HL-60 (cell line): ENCODE measurements around the gene GLRA1.

Source experiments
- GABPA ChIP-seq: IDR thresholded peaks from 2 replicates; pipeline ENCODE4 v1.6.1; 2012; ENCODE audit warnings: low read depth
- POLR2AphosphoS5 ChIP-seq: IDR thresholded peaks from 2 replicates; pipeline ENCODE4 v1.6.1; 2012; ENCODE audit warnings: low read depth
- SPI1 ChIP-seq: IDR thresholded peaks from 2 replicates; pipeline ENCODE4 v1.6.1; 2012; ENCODE audit warnings: low read depth, mild to moderate bottlenecking, borderline replicate concordance
- TF ChIP-seq, protein P1 (sequence below): IDR thresholded peaks from one replicate; pipeline ENCODE4 v1.5.1; 2011; ENCODE audit warnings: low read length, control low read depth, inconsistent platforms; ENCODE audit not compliant: insufficient read depth
- TF ChIP-seq, protein P2 (sequence below): IDR thresholded peaks from 2 replicates; pipeline ENCODE4 v1.6.1; 2012; ENCODE audit warnings: low read depth; ENCODE audit not compliant: insufficient replicate concordance

DNA sequence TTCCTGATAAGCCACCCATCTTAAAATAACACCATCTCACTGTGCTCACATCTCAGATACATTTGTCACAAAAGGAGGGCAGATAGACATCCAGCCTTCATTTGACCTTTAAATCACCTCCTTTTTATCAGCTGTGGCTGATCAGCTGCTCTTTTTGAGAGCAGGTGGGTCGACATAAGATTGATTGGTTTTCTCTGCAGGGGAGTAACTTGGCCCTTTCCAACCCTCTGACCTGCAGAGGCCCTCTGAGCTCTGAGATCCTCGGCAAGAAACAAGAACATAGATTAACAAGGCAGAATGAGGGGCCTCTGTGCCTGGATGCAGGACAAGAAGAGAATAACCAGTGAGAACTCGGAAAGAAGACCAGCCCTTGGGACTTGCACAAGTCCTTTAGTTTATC, 33.5 kb upstream of the GLRA1 start:
- TF ChIP-seq, protein P1, sequence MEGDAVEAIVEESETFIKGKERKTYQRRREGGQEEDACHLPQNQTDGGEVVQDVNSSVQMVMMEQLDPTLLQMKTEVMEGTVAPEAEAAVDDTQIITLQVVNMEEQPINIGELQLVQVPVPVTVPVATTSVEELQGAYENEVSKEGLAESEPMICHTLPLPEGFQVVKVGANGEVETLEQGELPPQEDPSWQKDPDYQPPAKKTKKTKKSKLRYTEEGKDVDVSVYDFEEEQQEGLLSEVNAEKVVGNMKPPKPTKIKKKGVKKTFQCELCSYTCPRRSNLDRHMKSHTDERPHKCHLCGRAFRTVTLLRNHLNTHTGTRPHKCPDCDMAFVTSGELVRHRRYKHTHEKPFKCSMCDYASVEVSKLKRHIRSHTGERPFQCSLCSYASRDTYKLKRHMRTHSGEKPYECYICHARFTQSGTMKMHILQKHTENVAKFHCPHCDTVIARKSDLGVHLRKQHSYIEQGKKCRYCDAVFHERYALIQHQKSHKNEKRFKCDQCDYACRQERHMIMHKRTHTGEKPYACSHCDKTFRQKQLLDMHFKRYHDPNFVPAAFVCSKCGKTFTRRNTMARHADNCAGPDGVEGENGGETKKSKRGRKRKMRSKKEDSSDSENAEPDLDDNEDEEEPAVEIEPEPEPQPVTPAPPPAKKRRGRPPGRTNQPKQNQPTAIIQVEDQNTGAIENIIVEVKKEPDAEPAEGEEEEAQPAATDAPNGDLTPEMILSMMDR, result no peak
- TF ChIP-seq SPI1 (no peak), POLR2AphosphoS5 (no peak), GABPA (no peak)
- TF ChIP-seq, protein P2, sequence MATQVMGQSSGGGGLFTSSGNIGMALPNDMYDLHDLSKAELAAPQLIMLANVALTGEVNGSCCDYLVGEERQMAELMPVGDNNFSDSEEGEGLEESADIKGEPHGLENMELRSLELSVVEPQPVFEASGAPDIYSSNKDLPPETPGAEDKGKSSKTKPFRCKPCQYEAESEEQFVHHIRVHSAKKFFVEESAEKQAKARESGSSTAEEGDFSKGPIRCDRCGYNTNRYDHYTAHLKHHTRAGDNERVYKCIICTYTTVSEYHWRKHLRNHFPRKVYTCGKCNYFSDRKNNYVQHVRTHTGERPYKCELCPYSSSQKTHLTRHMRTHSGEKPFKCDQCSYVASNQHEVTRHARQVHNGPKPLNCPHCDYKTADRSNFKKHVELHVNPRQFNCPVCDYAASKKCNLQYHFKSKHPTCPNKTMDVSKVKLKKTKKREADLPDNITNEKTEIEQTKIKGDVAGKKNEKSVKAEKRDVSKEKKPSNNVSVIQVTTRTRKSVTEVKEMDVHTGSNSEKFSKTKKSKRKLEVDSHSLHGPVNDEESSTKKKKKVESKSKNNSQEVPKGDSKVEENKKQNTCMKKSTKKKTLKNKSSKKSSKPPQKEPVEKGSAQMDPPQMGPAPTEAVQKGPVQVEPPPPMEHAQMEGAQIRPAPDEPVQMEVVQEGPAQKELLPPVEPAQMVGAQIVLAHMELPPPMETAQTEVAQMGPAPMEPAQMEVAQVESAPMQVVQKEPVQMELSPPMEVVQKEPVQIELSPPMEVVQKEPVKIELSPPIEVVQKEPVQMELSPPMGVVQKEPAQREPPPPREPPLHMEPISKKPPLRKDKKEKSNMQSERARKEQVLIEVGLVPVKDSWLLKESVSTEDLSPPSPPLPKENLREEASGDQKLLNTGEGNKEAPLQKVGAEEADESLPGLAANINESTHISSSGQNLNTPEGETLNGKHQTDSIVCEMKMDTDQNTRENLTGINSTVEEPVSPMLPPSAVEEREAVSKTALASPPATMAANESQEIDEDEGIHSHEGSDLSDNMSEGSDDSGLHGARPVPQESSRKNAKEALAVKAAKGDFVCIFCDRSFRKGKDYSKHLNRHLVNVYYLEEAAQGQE, result no peak
